HG03045 (cell line): Measurements from ENCODE around the gene ANO8.

ENCODE experiments used
- ATAC-seq: cut with Tn5 transposase; IDR thresholded peaks from one replicate; pipeline ENCODE4 v1.9.1; 2021; ENCODE audit warnings: mild to moderate bottlenecking, moderate library complexity; ENCODE audit not compliant: unreplicated experiment

Gene ANO8

GRCh38 chr19:17328517-17329365 is 5.9 kb downstream of the ANO8 start:
- ATAC-seq: no peak

GRCh38 chr19:17327654-17328516 is 6.8 kb downstream of the ANO8 start:
- ATAC-seq: no peak

GRCh38 chr19:17327068-17327653 is 7.5 kb downstream of the ANO8 start:
- no peak for ATAC-seq

GRCh38 chr19:17326595-17326966 is 8.1 kb downstream of the ANO8 start:
- ATAC-seq: no peak

GRCh38 chr19:17325881-17326594 is 8.6 kb downstream of the ANO8 start:
- ATAC-seq: no peak

- no peak for ATAC-seq
These were observed 9.5 kb downstream of the ANO8 start for GRCh38 chr19:17325133-17325532.

GRCh38 chr19:17324357-17325114 is 10.1 kb downstream of the ANO8 start:
- no peak for ATAC-seq

DNA sequence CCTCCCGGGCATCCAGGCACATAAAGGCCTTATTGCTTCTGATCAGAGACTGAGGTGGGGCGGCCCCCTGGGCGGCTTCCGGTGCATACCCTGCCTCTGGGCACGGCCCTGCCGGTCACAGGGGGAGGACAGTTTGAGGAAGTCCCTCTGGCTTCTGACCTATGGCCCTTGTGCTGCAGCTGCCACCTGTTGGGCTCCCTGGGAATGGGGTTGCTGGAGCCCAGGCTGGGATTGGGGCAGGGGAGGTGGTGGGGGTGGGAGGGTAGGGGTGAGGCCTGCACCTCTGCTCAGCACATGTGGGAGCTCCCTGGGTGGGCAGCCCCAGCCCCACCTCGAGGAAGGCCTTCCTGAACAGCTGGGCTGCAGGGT is 10.7 kb downstream of the ANO8 start:
- ATAC-seq: no peak

DNA sequence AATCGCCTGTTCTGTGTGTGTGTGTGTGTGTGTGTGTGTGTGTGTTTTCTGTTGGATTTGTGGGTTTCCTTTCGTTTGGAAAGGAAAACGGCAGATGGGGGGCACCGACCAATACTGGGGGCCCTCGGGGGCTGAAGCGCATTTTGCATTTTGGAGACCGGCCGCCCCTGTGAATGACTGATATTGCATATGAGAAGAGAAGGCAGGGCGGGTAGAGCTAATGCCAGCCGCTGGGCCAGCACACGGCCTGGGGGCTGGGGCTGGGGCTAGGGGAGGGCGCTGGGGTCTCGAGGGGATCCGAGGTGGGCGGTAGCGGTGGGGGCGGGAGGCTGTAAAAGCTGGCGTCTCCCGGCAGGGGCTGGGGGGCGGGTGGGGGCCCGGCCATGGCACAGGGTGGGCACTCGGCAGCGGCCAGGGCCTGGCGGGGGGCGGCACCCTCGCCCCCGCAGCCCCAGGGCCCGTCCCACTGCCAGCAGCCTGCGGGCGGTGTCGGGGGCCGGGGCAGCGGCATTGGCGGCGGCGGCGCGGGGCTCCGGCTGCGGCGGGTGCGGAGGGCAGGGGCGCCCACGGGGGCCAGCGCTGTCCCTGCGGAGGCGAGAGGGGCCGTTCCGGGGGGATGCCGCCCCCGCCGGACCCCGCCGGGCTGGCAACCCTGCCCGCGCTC is 11.2 kb downstream of the ANO8 start:
- ATAC-seq: no peak

DNA sequence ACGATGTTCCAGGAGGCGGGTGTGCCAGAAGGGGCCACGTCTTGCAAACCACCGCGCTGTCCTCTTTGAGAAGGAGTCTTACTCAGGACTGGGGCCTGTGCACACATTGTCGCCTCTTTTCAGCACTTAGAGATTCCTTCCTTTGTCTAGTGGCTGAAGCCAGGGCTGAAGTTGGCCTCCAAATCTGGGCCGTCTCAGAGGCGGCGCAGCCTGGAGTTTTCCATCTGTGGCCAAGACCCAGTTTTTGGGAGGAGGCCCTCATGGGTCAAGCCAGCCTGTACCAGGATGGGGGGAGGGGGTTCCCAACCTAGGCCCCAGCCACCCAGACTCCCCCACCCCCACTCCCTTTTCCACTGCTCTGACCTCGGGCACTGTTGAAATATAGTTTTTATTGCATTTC is 11.8 kb downstream of the ANO8 start:
- ATAC-seq: no peak

GRCh38 chr19:17321655-17322489 is 12.8 kb downstream of the ANO8 start:
- ATAC-seq: no peak

GRCh38 chr19:17320435-17320834 is 14.2 kb downstream of the ANO8 start:
- ATAC-seq: no peak

- no peak for ATAC-seq
These were observed 15.0 kb downstream of the ANO8 start for GRCh38 chr19:17319473-17320238.

- ATAC-seq: no peak
These were observed 15.7 kb downstream of the ANO8 start for GRCh38 chr19:17318966-17319365.

DNA sequence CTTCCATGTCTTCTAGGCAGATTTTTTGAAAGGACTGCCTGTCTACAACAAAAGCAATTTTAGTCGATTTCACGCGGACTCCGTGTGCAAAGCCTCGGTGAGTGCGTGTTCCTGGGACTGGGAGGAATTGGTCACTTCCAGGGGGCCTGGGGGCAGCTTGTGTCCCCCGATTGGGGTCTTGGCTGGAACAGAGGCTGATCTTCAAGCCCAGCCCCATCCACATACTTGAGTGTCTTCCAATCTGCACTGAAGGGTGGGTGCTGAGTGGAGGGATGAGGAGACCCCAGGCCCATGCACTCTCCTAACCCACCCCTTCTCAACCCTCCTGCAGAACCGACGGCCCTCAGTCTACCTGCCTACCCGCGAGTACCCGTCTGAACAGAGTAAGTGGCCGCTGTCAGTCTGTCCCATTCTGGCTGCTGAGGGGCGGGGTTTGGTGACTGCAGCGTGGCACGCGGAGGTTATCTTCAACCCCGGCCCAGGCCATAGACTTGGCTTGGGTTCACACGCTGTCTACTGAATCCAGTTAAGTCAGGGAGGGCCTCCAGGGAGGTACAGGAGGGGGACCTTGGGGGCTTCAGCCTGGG is 20.6 kb downstream of the ANO8 start:
- ATAC-seq: no peak

DNA sequence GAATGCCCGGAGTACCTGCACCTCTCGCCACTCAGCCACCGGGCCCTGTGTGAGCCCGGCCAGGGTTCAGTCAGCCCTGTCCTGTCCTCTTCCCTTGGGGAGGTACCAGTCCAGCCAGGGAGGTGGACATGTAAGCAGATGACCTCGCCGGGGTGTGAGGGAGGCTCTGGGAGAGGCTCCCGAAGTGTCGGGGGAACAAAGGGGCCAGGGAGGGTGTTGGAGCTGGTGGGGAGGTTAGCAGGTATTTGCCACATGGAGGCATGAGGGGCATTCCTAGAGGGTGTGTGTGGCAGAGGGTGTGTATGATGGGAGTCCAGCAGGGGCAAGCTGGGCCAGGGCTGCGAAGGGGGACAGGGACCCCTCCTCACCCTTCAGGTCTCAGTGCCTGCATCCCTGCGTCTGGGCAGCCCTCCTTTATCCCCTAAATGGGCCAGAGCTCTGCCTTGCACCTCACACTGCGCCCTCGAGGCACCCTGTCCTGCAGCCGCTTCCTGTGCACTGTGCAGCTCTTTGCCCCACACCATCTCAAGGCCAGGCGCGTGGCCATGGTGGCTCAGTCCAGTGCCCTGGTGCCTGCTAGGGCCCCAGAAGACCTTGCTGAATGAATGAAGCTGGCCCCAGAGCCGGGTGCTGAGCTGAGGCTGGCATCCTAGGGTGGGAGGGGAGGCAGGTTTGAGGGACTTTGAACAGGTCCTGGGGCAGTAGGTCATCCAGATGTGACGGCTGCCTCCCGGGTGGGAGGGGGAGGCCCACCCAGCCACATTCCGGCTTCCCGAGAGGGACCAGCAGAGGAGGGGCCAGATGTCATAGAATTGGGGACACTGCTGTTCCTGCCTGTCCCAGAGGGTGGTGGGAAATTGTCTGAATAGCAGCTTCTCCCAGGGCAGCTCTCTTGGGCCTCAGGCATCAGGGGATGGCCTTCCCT is 22.2 kb downstream of the ANO8 start:
- ATAC-seq: no peak
